ENCODE data around the gene BRICD5.

- TF ChIP-seq EP300 (IDR thresholded peaks at IDR 0.05) (no peak), CTCF (IDR thresholded peaks at IDR 0.05) (no peak), POLR2A (IDR thresholded peaks at IDR 0.05) (no peak), POLR2AphosphoS5 (IDR thresholded peaks at IDR 0.05) (no peak)
Measured at GRCh38 chr16:2200313-2200712, 10.3 kb downstream of the BRICD5 start.
